ENCODE results near the gene THAP11. TPM values are rescaled to one million over a fixed set of nuclear protein-coding genes. Genes with fewer than 3 reads are reported as not detected.

THAP11 gene
- polyA plus RNA-seq, 3 donors: 17.6 to 84.2 (median 52.5) TPM

DNA sequence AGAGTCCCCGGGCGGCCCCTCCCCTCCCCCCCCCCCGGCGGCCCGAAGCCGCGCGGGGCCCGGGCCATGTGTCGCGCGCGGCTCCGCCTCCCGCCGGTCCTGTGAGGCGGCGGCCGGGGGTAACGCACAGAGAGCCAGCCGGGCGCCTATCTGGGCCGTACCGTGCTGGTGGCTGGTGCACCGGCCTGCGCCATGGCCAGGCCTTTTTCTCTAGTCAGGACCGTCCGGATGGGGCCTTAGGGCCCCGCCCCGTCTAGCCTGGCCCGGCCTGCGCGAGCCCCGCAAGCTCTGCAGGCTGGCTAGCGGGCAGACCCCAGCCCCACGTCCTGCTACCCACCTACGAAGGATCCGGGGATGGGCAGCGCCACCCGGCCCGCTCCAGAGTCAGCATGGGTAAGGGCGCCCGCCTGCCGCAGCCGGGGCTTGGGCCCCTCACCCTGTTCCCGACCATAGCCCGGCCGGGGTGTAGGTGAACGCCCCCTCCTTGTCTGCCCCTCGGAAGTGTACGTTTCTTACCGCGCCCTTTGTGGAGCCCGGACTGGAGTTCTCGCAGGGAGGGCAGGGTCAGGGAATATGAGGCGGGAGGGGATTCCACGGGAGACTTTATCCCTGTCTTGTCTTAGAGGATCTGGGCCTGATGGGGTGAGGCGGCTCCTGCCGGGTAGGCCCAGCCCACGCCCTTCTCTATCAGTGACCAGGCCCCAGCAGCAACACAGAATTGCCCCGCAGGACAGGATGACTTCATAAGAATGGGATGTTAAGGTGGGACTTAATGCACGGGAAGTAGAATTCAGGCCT lies 5.1 kb downstream of the THAP11 start, which contains the start of gene CENPT:
Gene CENPT, minus strand, starts transcription at position 630 of the 798 bp plus-strand sequence. CDS start 13,834 bp downstream, outside the sequence.
- peak within 1 kb of the TSS; percentile 83 for H3K9ac ChIP-seq (ENCODE audit: insufficient read depth, low read length, poor library complexity, severe bottlenecking)
- H3K27me3 Mint-ChIP-seq (ENCODE audit: low read depth in 3 of 3): peaks cover 0 to 1% (median 1%) of the 10 kb centered on the region in 3 donors
- H3K4me3 ChIP-seq (replicated peaks in 1 of 3; ENCODE audit: low read depth in 2 of 3, low read length in 3 of 3): peak within 1 kb of the TSS; percentile 58 to 94 (median 90)
- peaks cover 4 to 5% of the 10 kb centered on the region in 2 donors for H3K36me3 Mint-ChIP-seq
- peaks cover 88% of the 10 kb centered on the region for H3K79me2 ChIP-seq (ENCODE audit: insufficient read depth, low read length)
- H4K20me1 ChIP-seq (ENCODE audit: insufficient read depth, low read length): peaks cover 50% of the 10 kb centered on the region
- peak in 2 of 3 donors; percentile 47 to 51 for DNase-seq
- H3K4me3 Mint-ChIP-seq: peak within 1 kb of the TSS; percentile 82 to 93
- H3K9me3 Mint-ChIP-seq: peaks cover 0 to 5% (median 0%) of the 10 kb centered on the region in 7 donors
- WGBS (ENCODE audit: insufficient coverage): under 1% methylated on average over 52 of the region's 62 CpGs
- peaks cover 49% of the 10 kb centered on the region for H3K4me1 Mint-ChIP-seq
- H2AFZ ChIP-seq (ENCODE audit: insufficient read depth, low read depth, low read length, poor library complexity, severe bottlenecking): peak within 1 kb of the TSS; percentile 98
- H3K27ac ChIP-seq (ENCODE audit: low read depth in 1 of 2, low read length in 2 of 2): peak within 1 kb of the TSS; percentile 81 to 83
- peak within 1 kb of the TSS; percentile 97 for H3K4me2 ChIP-seq (replicated peaks; ENCODE audit: extremely low read depth, low read length, poor library complexity, severe bottlenecking)
- TF ChIP-seq, protein P1, sequence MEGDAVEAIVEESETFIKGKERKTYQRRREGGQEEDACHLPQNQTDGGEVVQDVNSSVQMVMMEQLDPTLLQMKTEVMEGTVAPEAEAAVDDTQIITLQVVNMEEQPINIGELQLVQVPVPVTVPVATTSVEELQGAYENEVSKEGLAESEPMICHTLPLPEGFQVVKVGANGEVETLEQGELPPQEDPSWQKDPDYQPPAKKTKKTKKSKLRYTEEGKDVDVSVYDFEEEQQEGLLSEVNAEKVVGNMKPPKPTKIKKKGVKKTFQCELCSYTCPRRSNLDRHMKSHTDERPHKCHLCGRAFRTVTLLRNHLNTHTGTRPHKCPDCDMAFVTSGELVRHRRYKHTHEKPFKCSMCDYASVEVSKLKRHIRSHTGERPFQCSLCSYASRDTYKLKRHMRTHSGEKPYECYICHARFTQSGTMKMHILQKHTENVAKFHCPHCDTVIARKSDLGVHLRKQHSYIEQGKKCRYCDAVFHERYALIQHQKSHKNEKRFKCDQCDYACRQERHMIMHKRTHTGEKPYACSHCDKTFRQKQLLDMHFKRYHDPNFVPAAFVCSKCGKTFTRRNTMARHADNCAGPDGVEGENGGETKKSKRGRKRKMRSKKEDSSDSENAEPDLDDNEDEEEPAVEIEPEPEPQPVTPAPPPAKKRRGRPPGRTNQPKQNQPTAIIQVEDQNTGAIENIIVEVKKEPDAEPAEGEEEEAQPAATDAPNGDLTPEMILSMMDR (IDR thresholded peaks at IDR 0.05): no peak
- H3K27ac Mint-ChIP-seq: peak within 1 kb of the TSS in 6 of 7 donors; percentile 70 to 94 (median 86)
- intact Hi-C loops (cut with micrococcal nuclease): loop anchor here in 1 of 2 donors (2.0 to 10.0 kb wide), 2 partner anchors 26 to 182 kb away; partner anchors contain the start of genes ACD, C16orf86, EDC4 and ENKD1
- H3K36me3 ChIP-seq (replicated peaks in 1 of 2; ENCODE audit: control insufficient read depth in 1 of 2, insufficient read depth in 2 of 2, low read length in 2 of 2): no peaks in the 10 kb centered on the region
- H3K4me1 ChIP-seq (ENCODE audit: control insufficient read depth in 1 of 2, insufficient read depth in 2 of 2, low read length in 2 of 2): peaks cover 49 to 58% of the 10 kb centered on the region in 2 donors
- no peaks in the 10 kb centered on the region for H3K27me3 ChIP-seq (ENCODE audit: control insufficient read depth in 2 of 2, insufficient read depth in 2 of 2, low read length in 2 of 2)
- H3K9me3 ChIP-seq (replicated peaks in 1 of 2; ENCODE audit: control insufficient read depth in 1 of 2, insufficient read depth in 1 of 2, low read length in 2 of 2): no peaks in the 10 kb centered on the region

DNA sequence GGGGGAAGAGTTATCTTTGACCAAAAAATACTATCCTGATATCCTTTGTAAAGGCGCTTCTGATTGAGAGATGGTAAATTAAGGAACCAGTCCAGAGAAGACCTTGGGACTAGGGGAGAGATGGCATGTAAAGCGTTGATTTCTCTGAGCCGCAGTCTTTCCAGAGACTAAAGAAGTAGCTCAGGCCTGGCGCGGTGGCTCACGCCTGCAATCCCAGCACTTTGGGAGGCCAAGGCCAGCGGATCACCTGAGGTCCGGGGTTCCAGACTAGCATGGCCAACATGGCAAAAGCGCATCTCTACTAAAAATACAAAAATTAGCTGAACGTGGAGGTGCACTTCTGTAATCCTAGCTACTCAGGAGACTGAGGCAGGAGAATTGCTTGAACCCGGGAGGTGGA lies 6.0 kb downstream of the THAP11 start:
- H3K27ac Mint-ChIP-seq: peak overlapping the region in 3 of 7 donors; percentile 56 to 89 (median 70)
- H3K4me3 Mint-ChIP-seq: peak overlapping the region in 1 of 2 donors; percentile 89
- peaks cover 0 to 3% (median 0%) of the 10 kb centered on the region in 7 donors for H3K9me3 Mint-ChIP-seq
- Histone ChIP-seq H3K27me3 (ENCODE audit: control insufficient read depth in 2 of 2, insufficient read depth in 2 of 2, low read length in 2 of 2) (no peaks in the 10 kb centered on the region), H4K20me1 (ENCODE audit: insufficient read depth, low read length) (peaks cover 45% of the 10 kb centered on the region), H3K9me3 (replicated peaks in 1 of 2; ENCODE audit: control insufficient read depth in 1 of 2, insufficient read depth in 1 of 2, low read length in 2 of 2) (no peaks in the 10 kb centered on the region), H3K4me3 (replicated peaks in 1 of 3; ENCODE audit: low read depth in 2 of 3, low read length in 3 of 3) (peak overlapping the region in 1 of 3 experiments; percentile 90), H3K4me1 (ENCODE audit: control insufficient read depth in 1 of 2, insufficient read depth in 2 of 2, low read length in 2 of 2) (peaks cover 43 to 49% of the 10 kb centered on the region in 2 donors), H3K36me3 (replicated peaks in 1 of 2; ENCODE audit: control insufficient read depth in 1 of 2, insufficient read depth in 2 of 2, low read length in 2 of 2) (no peaks in the 10 kb centered on the region), H3K27ac (ENCODE audit: low read depth in 1 of 2, low read length in 2 of 2) (peak overlapping the region in 1 of 2 donors; percentile 83), H3K4me2 (replicated peaks; ENCODE audit: extremely low read depth, low read length, poor library complexity, severe bottlenecking) (peak overlapping the region; percentile 97), H2AFZ (ENCODE audit: insufficient read depth, low read depth, low read length, poor library complexity, severe bottlenecking) (no peak overlapping the region), H3K79me2 (ENCODE audit: insufficient read depth, low read length) (peaks cover 93% of the 10 kb centered on the region), H3K9ac (ENCODE audit: insufficient read depth, low read length, poor library complexity, severe bottlenecking) (peak overlapping the region; percentile 83)
- intact Hi-C loops (cut with micrococcal nuclease): loop anchor here in 1 of 2 donors (10.0 kb wide), 1 partner anchor 183 kb away; the partner anchor contains the start of genes ACD, C16orf86, ENKD1 and PARD6A
- peaks cover 43% of the 10 kb centered on the region for H3K4me1 Mint-ChIP-seq
- DNase-seq: no peak
- peaks cover 4 to 5% of the 10 kb centered on the region in 2 donors for H3K36me3 Mint-ChIP-seq
- WGBS (ENCODE audit: insufficient coverage): 96% methylated on average over 9 of the region's 11 CpGs
- TF ChIP-seq, protein P1 (IDR thresholded peaks at IDR 0.05): no peak
- H3K27me3 Mint-ChIP-seq (ENCODE audit: low read depth in 3 of 3): peaks cover 0 to 1% (median 1%) of the 10 kb centered on the region in 3 donors
